Activated CD4-positive, CD25-positive, alpha-beta regulatory T cell treated with anti-CD3 and anti-CD28 coated beads, Interleukin-2, amount 50 U/mL, for 16 hours (primary cell): ENCODE measurements around the gene KIF26B.

Experiments used
- DNase-seq: peaks from one replicate; pipeline ENCODE4 v3.0.0-alpha.2; 2020; ENCODE audit warnings: low read depth, low spot score

Gene KIF26B

DNA sequence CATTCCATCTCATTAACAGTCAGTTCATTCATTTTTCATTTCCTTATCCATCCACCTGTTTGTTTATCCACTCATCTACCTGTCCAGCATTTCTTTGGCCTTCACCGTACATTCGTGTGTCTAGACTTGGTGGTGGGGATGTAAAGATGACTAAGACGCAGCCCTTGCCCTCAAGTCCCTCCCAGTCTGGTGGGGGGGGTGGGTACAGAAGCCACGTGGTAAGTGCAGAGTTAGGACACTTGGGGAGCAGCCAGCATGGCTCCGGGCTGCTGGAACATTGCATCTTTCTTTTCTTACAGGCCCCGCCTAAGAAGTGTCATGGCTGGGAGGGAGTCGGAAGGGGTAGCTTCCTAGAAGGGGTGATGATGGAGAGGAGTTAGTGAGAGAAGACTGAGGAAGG lies 17.2 kb downstream of the KIF26B start:
- DNase-seq: no peak

DNA sequence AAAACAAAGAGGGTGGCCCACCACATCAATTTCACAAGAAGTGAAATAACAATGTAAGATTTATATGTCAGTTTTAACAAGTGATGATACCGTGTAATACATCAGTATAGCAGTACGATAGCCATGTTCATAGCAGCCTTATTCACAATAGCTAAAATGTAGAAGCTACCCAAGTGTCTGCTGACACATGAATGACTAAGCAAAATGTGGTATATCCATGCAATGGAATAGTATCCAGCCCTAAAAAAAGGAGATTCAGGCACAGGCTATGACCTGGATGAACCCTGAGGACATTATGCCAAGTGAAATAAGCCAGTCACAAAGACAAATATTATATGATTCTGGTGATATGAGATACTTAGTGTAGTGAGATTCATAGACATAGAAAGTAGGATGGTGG lies 18.0 kb downstream of the KIF26B start:
- DNase-seq: no peak

DNA sequence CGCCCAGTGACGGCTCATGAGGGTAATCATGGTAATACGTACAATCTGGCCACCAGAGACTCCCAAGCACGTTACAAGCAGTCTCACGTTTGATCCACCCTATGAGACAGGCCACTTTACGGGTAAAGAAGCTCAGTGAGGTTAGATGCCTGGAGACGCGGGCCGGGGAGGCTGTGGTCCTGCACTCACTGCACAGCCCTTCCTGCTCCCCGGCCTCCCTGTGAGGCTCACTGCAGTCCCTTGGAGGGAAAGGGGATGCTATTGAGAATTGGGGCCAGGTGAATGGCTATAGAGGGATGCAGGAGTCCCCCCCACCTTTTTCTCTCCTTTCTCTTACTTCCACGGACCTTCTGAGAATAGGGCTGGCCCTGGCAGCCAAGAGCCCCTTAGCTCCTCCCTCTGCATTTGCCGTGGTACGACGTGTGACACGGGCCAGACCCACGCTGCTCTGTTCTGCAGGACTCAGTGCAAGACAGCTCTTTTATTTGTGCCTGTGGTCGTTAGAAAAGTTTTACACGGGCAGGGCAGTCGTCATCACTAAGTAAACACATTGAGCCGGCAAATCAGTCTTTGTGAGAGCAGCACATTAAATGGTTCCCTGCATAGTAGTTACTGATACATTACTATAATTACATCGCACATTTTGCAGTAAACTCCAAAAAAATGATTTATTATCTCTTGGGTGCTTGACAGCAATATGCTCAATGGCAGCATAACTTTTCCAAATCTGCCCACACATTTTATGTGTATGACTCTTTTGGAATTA lies 18.8 kb downstream of the KIF26B start:
- no peak for DNase-seq

DNA sequence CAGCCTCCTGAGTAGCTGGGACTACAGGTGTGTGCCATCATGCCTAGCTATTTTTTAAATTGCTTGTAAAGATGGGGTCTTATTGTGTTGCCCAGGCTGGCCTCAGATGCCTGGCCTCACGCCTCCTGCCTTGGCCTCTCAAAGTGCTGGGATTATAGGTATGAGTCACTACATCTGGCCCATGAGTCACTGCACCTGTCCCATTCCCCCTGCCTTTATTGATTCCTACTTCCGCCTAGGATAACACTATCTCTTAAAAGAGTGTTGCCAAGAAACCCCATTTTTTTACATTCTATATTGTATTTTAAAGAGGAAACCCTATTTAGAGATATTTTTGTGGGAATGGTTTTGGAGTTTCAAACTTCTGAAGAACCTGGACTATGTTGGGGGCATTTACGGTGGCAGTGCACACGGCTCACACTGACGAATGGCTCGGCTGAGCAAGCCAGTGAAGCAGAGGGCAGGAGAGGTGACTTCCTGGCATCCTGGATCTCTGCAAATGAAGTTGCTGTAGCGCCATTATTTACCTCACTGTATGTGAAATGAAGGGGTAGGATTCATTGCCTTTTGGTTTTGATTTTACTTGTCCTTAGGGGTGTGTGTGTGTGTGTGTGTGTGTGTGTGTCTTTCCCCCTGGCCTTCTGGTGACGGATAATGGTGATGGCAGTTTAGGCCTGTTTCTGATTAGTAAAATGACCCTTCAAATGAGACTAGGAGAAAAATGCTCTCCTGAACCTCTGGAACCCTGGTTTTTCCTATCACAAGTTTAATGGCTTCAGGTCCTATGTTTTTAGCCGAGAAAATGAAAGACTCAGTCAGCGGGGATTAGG lies 22.5 kb downstream of the KIF26B start:
- no peak for DNase-seq

DNA sequence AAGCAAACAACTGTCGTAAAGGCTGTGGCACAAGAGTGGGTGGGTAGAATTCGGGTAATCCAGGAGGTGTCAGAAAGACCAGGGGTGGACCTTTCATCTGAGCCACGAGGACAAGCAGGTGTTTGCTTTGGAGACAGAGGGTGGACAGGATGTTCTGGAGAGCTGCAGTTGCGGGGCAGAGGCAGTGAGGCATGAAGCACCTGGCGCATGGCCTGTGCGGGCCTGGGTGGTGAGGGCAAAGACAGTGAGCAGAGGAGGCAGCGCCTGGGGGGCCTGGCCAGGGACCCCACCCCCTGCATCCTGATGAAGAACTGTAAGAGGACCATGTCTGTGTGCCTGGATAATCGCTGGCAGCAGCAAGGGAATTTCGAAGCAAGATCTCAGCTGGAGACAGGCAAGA lies 24.9 kb downstream of the KIF26B start:
- DNase-seq: no peak

DNA sequence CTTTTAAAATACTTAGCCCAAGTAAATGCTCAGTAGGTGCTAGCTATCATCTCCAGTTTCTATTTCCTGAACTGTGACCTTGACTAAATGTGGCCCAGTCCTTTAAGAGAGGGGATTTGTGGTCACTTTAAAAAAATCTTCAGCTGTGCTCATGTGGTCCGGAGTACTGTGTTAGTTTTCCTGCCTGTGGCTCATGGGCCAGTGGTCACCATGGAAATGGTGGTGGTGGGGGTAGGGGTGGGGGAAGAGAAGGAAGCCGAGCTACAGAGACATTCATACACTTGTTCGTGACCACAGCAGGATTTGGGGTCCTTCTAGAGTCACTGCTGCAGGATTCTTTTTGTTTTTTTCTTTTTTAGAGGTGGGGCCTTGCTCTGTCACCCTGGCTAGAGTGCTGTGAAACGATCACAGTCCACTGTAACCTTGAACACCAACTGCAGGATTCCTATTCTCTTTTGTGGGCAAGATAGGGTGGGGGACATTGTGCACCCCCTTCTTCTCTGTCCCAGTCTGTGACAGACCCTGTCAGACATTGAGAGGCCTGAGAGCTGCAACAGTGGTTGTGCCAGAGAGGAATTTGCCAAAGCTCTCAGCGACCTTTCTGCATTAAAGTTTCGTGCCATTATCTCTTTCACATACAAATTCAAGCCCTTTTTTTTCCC lies 25.8 kb downstream of the KIF26B start:
- DNase-seq: no peak

DNA sequence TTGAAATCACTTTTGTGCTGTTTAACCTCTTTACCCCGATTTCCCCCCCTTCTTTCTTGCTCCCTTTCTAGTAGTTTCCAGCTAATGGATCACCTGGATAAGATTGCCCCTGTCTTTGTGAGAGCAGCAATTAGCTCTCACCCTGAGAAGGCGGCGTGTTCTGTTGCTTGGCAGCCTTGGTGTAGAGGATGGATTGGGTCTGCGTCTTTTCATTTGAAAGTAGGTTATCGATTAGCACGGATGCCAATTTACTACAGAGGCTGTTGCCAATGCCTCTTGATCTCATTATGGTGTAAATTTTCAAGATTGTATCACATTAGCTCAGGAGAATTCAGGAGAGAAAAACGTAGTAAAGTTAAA lies 26.4 kb downstream of the KIF26B start:
- no peak for DNase-seq

DNA sequence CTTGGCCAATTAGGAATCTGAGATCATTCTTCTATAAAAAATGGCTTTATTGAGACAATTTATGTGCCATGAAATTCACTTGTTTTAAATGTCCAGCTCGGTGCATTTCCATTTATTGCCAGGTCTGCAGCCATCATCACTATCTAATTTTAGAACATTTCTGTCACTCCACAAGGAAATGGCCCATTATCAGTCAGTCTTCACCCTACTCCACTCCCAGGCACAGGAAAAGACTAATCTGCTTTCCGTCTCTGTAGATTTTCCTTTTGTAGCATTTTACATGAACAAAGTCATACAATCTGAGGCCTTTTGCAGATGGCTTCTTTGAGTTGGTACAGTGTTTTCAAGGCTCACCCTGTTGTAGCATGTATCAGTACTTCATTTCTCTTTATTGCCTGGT lies 27.2 kb downstream of the KIF26B start:
- no peak for DNase-seq

DNA sequence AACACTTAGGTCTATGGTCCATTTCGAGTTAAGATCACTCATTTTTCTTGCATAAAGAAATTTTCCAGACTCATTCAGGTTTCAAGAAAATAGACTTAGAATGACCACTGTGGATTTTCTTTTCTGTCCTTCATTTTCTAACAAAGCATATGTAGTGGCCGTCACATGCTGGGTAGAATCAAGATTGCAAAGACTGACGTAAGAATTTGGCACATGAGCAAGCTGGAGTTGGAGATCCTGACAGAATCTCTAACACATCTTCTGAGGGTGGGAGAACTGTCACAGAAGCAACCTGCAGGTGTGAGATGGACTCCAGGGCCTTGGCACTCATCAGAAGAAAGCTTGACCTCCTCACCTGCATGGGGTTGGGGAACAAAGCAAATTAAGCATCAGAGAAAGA lies 28.6 kb downstream of the KIF26B start:
- no peak for DNase-seq

DNA sequence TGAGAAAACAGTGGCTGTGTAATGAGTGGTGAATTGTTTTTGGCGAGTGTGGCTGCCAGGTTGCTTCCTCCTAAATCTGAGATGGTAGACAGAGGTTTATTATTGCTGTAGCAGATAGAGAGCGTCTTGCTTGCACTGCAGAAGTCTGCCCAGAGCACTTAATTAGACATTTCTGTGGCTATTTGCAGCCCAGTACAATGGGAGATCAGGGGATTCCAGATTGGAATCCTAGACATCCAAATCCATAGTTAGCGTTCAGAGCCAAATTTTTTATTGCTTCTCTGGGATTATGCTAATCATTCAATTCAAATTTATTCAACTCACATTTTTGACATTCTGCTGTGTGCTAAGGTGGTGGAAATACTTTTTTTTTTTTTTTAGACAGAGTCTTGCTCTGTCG lies 30.0 kb downstream of the KIF26B start:
- no peak for DNase-seq

DNA sequence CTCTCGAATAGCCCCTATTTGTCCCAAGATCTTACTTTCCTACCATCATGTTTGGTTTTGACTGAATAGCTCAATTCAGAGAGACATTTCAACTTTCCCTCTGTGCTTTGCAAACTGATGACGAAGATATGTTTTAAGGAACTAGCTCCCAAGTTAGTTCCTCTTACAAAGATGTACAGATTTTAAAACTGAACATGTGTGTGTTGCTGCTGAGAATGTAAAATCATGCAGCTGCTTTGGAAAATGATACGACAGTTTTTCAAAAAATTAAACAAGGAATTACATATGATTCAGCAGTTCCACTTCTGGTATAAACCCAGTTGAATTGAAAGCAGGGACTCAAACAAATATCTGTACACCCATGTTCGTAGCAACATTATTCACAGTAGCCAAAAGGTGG lies 33.6 kb downstream of the KIF26B start:
- DNase-seq: no peak

DNA sequence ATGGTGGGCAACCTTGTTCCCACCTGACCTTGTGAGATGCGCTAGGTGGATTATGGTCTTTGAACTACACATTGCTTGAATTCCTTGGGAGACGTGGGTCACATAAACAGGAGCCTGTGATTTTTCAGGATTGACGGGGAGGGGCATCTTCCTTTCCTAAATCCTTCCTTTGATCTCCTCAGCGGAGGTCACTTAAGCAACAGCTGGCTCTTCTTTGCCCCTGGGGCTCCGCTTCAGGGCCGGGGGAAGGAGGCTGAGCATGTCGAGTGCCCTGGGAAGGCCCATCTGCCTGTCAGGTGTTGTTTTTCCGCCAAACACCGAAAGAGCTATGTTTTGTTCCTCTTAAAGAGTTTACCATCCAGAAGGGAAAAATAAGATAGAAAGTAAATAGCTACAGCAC lies 40.6 kb downstream of the KIF26B start:
- DNase-seq: no peak

DNA sequence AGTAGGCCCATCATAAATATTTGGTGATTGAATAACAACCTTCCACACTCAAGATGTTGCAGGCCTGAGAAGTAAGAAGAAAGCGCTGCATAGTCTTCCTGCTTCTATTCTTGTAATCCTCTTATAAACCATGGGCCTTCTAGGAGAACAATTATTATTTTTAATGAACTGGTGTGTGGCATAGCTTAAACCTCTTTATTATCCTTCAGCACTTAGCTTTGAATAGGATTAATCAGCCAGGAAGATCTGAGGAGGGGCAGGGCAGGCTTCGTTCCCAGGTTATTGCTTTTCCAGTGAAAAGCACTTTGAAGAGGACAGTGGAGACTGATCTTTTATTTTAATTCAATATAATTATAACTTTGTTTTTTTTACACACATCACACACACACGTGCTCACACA lies 42.3 kb downstream of the KIF26B start:
- no peak for DNase-seq

DNA sequence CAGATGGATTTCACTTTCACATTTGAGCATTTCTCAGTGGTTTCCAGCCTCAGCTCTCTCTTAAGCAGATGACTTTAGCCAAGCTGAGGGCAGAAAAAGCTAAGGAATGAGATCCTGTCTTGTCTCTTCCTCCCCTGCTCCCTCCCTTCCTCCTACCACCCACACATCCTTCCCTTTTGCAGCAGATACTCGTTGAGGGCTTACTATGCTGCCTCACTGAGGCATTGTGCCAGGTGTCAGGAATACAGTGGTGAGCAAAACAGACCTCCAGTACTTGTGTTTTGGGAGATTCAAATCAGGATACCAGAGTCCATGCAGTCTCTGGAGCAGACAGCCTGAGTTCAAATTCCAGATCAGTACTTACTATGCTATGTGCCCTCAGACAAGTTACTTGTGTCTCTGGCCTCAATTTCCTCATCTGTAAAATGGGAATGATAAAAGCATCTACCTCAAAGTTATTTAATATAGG lies 43.2 kb downstream of the KIF26B start:
- DNase-seq: no peak

DNA sequence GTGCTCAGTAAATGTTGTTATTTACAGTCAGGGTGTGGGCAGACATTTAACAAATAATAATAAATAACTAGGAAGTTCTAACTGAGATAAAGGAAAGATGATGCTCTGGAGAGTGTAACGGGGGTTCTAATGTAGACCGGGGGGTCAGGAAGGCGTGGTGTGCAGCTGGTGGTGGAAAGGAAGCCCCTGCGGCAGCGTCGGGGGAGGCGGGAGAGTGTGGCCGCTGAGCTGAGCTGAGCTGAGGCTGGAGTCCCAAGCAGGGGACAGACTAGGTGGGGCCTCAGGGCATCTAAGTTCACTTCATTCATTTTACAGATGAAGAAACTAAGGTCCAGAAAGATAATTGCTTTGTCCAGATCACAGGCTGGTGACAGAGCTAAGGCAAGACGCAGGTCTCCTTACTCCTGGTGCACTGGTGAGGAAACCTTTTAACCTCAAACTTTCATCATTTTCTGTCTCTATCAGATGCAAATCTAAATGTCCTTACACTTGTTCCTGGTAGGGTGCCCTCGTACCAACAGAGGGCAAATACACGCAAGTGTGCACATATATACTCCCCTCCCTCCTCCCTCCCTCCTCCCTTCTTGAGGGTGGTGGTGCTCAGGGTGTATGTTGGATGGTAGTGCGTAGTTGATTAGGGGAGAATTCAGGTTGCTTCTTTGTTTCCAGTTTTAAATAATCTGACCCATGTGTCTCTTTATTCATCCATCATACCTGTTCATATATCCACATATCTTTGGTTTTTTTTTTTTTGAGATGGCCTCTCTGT lies 44.1 kb downstream of the KIF26B start:
- no peak for DNase-seq

DNA sequence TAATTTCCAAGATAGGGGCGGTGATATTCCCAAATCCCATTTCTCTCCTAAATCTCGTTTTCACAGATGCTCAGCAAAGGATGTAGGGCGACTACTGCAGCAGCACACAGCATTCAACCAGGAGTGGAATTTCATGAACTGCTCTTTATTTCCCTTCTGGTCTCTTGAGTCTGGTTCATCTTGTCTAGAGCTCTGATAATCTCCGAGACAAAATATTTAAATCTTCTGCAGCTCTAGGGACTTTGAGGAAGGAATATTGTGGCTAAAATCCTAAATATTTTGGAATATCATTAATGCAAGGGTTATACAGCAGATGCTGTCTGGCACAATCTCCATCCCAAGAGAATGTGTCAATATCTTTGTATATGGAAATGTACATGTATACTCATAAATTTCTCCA lies 45.4 kb downstream of the KIF26B start:
- DNase-seq: no peak

DNA sequence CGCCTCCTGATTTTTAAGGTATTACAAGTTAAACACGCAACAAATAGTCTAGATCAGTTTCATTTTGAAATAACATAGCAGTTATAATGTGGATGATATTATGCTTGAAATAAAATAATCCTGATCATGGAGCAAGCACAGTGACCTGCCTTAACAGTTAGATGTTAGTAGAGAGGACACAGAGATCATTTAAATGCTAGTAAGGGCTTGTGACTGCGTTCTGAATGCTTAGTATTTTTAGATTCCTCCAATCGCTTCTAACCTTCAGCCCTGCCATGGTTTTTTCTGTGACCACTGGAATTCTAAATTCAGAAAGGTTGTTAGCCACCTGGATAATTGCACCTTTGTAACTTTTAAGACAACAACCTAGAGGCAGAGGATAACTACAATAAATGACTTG lies 46.4 kb downstream of the KIF26B start:
- DNase-seq: no peak

DNA sequence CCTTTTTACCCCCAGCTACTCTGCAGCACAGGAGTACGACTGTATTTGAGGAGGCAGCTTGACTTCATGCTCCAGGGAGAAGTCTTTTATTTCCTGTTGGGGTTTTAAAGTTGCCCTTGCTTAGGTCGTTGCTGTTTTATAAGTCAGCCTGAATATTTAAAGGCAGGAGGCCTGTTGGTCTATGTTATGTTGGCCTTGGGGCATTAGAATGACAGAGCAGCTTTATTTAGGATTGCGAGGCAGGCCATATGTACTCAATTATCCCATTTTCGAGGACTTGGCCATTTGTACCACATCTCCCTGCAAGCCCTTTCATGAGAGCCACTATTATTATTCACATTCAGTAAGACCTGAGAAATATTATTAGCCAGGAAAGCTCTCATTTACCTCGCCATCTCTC lies 47.0 kb downstream of the KIF26B start:
- DNase-seq: no peak

DNA sequence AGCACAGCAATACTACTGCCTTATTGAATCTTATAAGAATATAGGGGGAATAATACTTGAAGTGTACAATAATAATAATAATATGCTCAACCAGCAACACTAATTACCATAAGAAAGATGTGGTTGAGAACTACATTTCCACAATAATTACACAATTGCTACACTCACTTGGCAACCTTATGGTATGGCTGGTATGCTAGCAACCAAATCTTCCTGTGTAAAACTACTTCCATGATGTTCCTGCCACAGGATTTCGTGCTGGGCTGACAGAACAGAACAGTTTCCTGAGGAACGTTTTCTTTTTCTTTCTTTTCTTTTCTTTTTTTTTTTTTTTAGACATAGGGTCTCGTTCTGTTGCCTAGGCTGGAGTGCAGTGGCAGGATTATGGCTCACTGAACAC lies 50.6 kb downstream of the KIF26B start:
- no peak for DNase-seq

DNA sequence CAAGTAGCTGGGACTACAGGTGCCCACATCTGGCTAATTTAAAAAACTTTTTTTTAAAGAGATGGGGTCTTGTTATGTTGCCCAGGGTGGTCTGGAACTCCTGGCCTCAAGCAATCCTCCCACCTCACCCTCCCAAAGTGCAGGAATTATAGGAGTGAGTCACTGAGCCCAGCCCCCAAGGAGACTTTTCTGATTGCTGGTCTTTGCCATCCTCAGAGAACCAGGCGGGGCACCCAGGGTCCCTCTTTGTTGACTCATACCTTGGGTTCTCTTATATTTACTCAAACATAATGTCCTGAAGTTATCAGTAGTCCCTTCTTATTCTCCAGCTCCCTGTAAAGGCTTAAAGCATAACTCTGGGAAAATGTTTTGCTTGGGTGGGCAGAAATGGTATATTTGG lies 51.1 kb downstream of the KIF26B start:
- DNase-seq: no peak

DNA sequence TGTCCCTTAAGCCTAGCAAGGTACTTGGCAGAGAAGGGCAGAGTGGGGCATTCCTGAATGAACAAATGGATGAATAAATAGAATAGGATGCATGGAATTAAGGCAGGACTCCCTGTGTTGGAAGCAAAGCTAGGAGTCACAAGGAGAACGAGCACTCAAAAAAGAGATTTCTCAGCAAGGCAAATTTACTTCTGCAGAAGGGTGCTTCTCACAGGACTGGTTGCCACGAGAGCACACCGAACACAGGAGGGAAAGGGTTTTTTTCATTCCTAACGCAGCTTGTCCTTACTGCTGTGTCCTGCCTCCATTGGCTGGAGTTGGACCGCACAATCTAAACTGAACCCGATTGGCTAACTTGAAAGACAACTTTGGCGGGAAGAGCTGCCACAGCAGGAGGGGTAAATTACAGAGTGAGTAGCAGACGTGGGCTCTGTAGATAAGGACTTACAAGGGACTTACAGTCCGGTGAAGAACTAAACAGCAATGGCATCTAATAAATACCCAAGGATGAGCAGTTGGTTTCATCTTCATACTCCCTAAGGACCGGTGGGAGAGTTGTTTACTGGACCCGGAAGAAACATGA lies 52.4 kb downstream of the KIF26B start:
- DNase-seq: no peak

DNA sequence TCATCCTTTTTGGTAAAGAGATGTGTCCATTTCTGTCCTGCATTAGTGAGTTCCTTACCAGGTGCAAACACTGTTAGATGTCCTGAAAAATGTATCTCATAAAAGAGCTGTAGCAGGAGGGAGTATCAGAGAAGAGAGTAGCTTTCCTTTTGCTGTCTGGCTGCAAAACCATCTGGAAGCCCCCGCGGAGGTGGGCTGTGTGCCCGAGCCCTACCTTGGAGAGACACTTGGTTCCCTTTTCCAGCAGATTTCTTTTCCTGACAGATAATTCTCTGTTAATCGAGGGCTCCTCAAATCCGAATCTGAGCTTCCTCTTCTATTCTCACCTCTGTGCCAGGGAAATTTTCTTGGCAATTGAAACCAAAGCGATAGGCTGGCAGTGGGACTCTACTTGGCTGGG lies 53.0 kb downstream of the KIF26B start:
- no peak for DNase-seq
